K562 (cell line): Measurements from ENCODE around the gene TM7SF2. TPM values are rescaled to one million over a fixed set of nuclear protein-coding genes. Genes with fewer than 3 reads are reported as not detected.

Experiments used
- BACH1 ChIP-seq: fragments of 200-800 bp; sonication (Bioruptor generic); IDR thresholded peaks from 2 replicates; pipeline ENCODE4 v1.6.1; 2016; ENCODE audit warnings: missing genetic modification characterization, missing compliant biosample characterization
- BRF1 ChIP-seq: IDR thresholded peaks from 3 replicates; pipeline ENCODE4 v1.6.1; 2011; ENCODE audit warnings: borderline replicate concordance, mild to moderate bottlenecking; ENCODE audit not compliant: insufficient read length; ENCODE audit errors: extremely low read depth
- CTCFL ChIP-seq: IDR thresholded peaks from 2 replicates; pipeline ENCODE4 v1.6.1; 2011; ENCODE audit warnings: borderline replicate concordance, low read depth, mild to moderate bottlenecking, moderate library complexity, low read length; ENCODE audit not compliant: insufficient read depth, poor library complexity, severe bottlenecking
- E2F8 ChIP-seq: fragments of 450-650 bp; IDR thresholded peaks from 2 replicates; pipeline ENCODE4 v1.7.1; 2018; ENCODE audit warnings: mild to moderate bottlenecking, low read depth; ENCODE audit not compliant: partially characterized antibody
- ELF4 ChIP-seq: fragments of 450-650 bp; formaldehyde crosslinking; IDR thresholded peaks from 2 replicates; pipeline ENCODE4 v1.4.0; 2022; ENCODE audit warnings: missing genetic modification characterization
- ESRRB ChIP-seq: fragments of 250-450 bp; sonication (Bioruptor Pico); IDR thresholded peaks from 2 replicates; pipeline ENCODE4 v1.5.0; 2020; ENCODE audit warnings: mild to moderate bottlenecking, moderate library complexity, borderline replicate concordance
- GATAD2B ChIP-seq: fragments of 450-650 bp; IDR thresholded peaks from 2 replicates; pipeline ENCODE4 v1.6.1; 2017; ENCODE audit warnings: mild to moderate bottlenecking, borderline replicate concordance
- KDM5B ChIP-seq: fragments of 200-600 bp; sonication (generic); IDR thresholded peaks from 2 replicates; pipeline ENCODE4 v1.6.1; 2012; ENCODE audit warnings: low read depth, mild to moderate bottlenecking, moderate library complexity, low read length, control low read depth, inconsistent platforms; ENCODE audit not compliant: insufficient replicate concordance
- MEIS2 ChIP-seq: fragments of 450-650 bp; IDR thresholded peaks from 2 replicates; pipeline ENCODE4 v1.6.1; 2014; ENCODE audit warnings: mild to moderate bottlenecking; ENCODE audit not compliant: partially characterized antibody
- NFIX ChIP-seq: fragments of 250-450 bp; sonication (Bioruptor Pico); IDR thresholded peaks from 2 replicates; pipeline ENCODE4 v1.4.0; 2020; ENCODE audit warnings: low read depth, mild to moderate bottlenecking, moderate library complexity
- RCOR1 ChIP-seq, 2 experiments: IDR thresholded peaks; 2 replicates each; pipeline ENCODE4 v1.6.1; 2012; ENCODE audit warnings: low read depth in 2 of 2, low read length in 2 of 2, borderline replicate concordance in 1 of 2, improper control_type of control experiment in 1 of 2
- TCF3 ChIP-seq: sonication (generic); formaldehyde crosslinking; IDR thresholded peaks from 2 replicates; pipeline ENCODE4 v1.4.0; 2020; ENCODE audit warnings: mild to moderate bottlenecking, missing genetic modification reagents
- ZNF609 ChIP-seq: sonication (generic); formaldehyde crosslinking; IDR thresholded peaks from 2 replicates; pipeline ENCODE4 v1.8.1; 2023; ENCODE audit warnings: missing genetic modification reagents, mild to moderate bottlenecking, borderline replicate concordance
- ZNF696 ChIP-seq: fragments of 250-450 bp; sonication (Bioruptor Pico); conservative IDR thresholded peaks from 2 replicates; pipeline ENCODE4 v1.4.0; 2020; ENCODE audit warnings: mild to moderate bottlenecking, moderate library complexity
- ZNF830 ChIP-seq: fragments of 250-450 bp; sonication (Bioruptor Pico); IDR thresholded peaks from 2 replicates; pipeline ENCODE4 v1.5.0; 2021; ENCODE audit warnings: mild to moderate bottlenecking
- polyA plus RNA-seq, 8 experiments: library from polyadenylated mRNA; depleted of rRNA in 4 of 8; stranded (reverse) in 5 of 8; unstranded in 3 of 8; fragments of >200 nt; fragmentation: Nextera tagmentation in 2 of 8; fragmentation: Illumina TruSeq in 1 of 8; extraction: Ambion mirVana in 2 of 8; extraction: Trizol in 1 of 8; gene quantifications; 2 replicates each; pipeline versions ENCODE4 v1.2.1 to v1.2.3, GENCODE V29; 2011 to 2014; ENCODE audit warnings: inconsistent platforms in 1 of 8, missing spikeins in 1 of 8
- total RNA-seq, 7 experiments: library from RNA; depleted of rRNA in 6 of 7; stranded (reverse); fragments of >200 nt in 6 of 7; fragmentation: Illumina TruSeq in 2 of 7; extraction: Trizol in 2 of 7; gene quantifications; 2 replicates each; pipeline versions ENCODE4 v1.2.1 to v1.2.3, GENCODE V29; 2011 to 2021; ENCODE audit warnings: low replicate concordance in 1 of 7

TM7SF2 gene
- total and polyA plus RNA-seq, 9 of the 15 experiments (the other 6 are each of a cell fraction or from before 2014, with no cell fraction given): 1.2 to 22.0 (median 14.3) TPM

- TF ChIP-seq KDM5B (peak; percentile 61), RCOR1 (IDR thresholded peaks at IDR 0.05; ENCODE audit: borderline replicate concordance in 1 of 2, low read depth in 2 of 2, low read length in 2 of 2) (peak in 1 of 2 experiments; percentile 30; a peak in 1 of 4 replicates), CTCFL (peak; percentile 82), ESRRB (CRISPR knock-in tag) (no peak), GATAD2B (no peak), ELF4 (CRISPR knock-in tag) (no peak), ZNF696 (no peak), E2F8 (peak; percentile 94), BACH1 (no peak), MEIS2 (no peak), NFIX (CRISPR knock-in tag) (no peak), BRF1 (no peak), TCF3 (no peak; the same call in 1 of the 2 replicates), ZNF609 (CRISPR knock-in tag) (no peak), ZNF830 (peak; percentile 85; the same call in 1 of the 2 replicates)
These were observed 5.8 kb downstream of the TM7SF2 start, which contains the start of gene ZNHIT2 (continued) for GRCh38 chr11:65117206-65118096.
